Esophagus squamous epithelium (tissue), 5 donors: ENCODE measurements around the gene GP5. TPM values are rescaled to one million over a fixed set of nuclear protein-coding genes. Genes with fewer than 3 reads are reported as not detected.

Experiments used
- DNase-seq: peaks from one replicate; lab custom pipeline; 2025; lab: John Stamatoyannopoulos, UW
- H3K27ac ChIP-seq, 4 donors: fragments of 200-600 bp; sonication (generic); one replicate each; pipeline ENCODE4 v1.5.1; 2016 to 2019; ENCODE audit warnings: mild to moderate bottlenecking in 1 of 4
- H3K27me3 ChIP-seq, 4 donors: fragments of 200-600 bp; sonication (generic); 1 replicate in 3 of 4; 2 replicates in 1 of 4; pipeline versions ENCODE4 v1.5.1 to v1.6.0; 2017 to 2021; ENCODE audit warnings: antibody characterized with exemption in 1 of 4
- H3K36me3 ChIP-seq, 3 donors: fragments of 200-600 bp; sonication (generic); one replicate each; pipeline ENCODE4 v1.5.1; 2016 to 2019
- H3K4me1 ChIP-seq, 3 donors: fragments of 200-600 bp; sonication (generic); one replicate each; pipeline ENCODE4 v1.5.1; 2017 to 2019
- H3K4me3 ChIP-seq, 4 donors: fragments of 200-600 bp; sonication (generic); 1 replicate in 3 of 4; 2 replicates in 1 of 4; pipeline ENCODE4 v1.5.1; 2016 to 2019; ENCODE audit warnings: mild to moderate bottlenecking in 2 of 4, moderate library complexity in 1 of 4
- H3K9me3 ChIP-seq, 3 donors: fragments of 200-600 bp; sonication (generic); one replicate each; pipeline ENCODE4 v1.5.1; 2016 to 2019
- POLR2A ChIP-seq, 4 donors: fragments of 450-650 bp; IDR thresholded peaks; one replicate each; pipeline ENCODE4 v1.6.1; 2017; ENCODE audit warnings: antibody characterized with exemption in 4 of 4, mild to moderate bottlenecking in 4 of 4, moderate library complexity in 3 of 4
- WGBS, 2 donors: methylation state at CpG; one replicate each; pipeline ENCODE4 v1.1.5; 2018; 5-methylcytosine and 5-hydroxymethylcytosine counted together
- intact Hi-C: fragments of 100-400 bp; cut with DNase I; formaldehyde crosslinking; loops from one replicate; pipeline ENCODE4 v1.15.0; 2022
- total RNA-seq, 4 donors: library from RNA; depleted of rRNA; stranded (reverse); fragments of >200 nt; gene quantifications; one replicate each; pipeline ENCODE4 v1.1.0, GENCODE V29; 2016
- TF ChIP-seq, protein P1 (sequence below), 6 experiments: fragments of 450-650 bp in 4 of 6; fragments of 200-600 bp in 2 of 6; sonication (generic) in 2 of 6; IDR thresholded peaks; one replicate each; pipeline ENCODE4 v1.5.1; 2016 to 2019; ENCODE audit warnings: antibody characterized with exemption in 6 of 6, mild to moderate bottlenecking in 4 of 6, moderate library complexity in 4 of 6
- donor health status: DM: yes; HTN: yes; CAD: no.

Gene GP5
- total RNA-seq, 4 donors from 2014 or later: 0.38 TPM; not detected in 3

DNA sequence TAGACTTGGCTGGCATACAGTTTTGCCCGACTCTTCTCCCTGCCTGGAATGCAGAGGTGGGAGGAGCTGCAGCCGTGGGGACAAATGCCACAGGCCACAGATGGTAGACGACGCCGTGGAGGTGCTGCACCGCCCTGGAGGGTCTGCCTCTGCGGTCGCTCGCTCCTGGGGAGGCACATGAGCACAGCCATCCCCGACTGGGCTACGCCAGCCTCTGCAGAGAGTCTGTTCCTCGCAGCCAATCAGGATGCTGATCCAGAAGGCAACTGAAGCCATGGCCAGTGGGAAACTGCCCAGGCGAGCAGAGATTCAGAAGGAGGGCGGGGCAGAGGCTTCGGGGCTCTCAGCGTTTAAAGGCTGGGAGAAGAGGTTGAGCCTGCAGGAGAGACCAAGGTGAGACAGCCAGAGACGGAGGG is 17.6 kb downstream of the GP5 start:
- no peak overlapping the region for H3K4me3 ChIP-seq
- DNase-seq: no peak
- H3K9me3 ChIP-seq: no peaks in the 10 kb centered on the region
- peaks cover 0 to 76% (median 0%) of the 10 kb centered on the region in 4 donors for H3K27me3 ChIP-seq
- H3K36me3 ChIP-seq: no peaks in the 10 kb centered on the region
- TF ChIP-seq, protein P1, sequence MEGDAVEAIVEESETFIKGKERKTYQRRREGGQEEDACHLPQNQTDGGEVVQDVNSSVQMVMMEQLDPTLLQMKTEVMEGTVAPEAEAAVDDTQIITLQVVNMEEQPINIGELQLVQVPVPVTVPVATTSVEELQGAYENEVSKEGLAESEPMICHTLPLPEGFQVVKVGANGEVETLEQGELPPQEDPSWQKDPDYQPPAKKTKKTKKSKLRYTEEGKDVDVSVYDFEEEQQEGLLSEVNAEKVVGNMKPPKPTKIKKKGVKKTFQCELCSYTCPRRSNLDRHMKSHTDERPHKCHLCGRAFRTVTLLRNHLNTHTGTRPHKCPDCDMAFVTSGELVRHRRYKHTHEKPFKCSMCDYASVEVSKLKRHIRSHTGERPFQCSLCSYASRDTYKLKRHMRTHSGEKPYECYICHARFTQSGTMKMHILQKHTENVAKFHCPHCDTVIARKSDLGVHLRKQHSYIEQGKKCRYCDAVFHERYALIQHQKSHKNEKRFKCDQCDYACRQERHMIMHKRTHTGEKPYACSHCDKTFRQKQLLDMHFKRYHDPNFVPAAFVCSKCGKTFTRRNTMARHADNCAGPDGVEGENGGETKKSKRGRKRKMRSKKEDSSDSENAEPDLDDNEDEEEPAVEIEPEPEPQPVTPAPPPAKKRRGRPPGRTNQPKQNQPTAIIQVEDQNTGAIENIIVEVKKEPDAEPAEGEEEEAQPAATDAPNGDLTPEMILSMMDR (IDR thresholded peaks at IDR 0.05): no peak
- no peak for TF ChIP-seq POLR2A (IDR thresholded peaks at IDR 0.05)
- intact Hi-C loops: no loop called here
- 37 to 40% methylated on average over 9 to 17 of the region's 17 CpGs for WGBS, 2 donors
- no peaks in the 10 kb centered on the region for H3K4me1 ChIP-seq
- H3K27ac ChIP-seq: no peak overlapping the region

DNA sequence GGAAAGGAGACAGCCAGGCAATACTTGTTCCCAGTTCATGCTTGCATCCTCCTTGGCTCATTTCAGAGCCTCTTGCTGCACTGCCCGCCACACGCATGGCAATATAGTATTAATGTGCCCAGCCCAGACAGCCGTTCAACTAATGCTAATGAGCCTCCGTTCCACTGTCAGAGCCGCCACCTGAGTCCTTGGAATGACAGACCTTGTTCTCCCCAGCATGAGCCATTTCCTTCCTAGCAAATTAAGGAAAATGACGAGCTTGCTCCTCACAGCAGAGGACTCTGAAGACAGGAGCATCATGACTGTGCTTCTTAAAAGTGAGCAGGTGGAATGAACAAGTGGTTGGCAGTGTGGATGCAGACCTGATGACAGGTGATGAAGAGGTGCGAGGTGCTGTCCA is 18.7 kb downstream of the GP5 start:
- Histone ChIP-seq H3K4me1 (peaks cover 0 to 4% (median 0%) of the 10 kb centered on the region in 3 donors), H3K27ac (no peak overlapping the region), H3K4me3 (no peak overlapping the region), H3K27me3 (peaks cover 0 to 74% (median 0%) of the 10 kb centered on the region in 4 donors), H3K9me3 (no peaks in the 10 kb centered on the region), H3K36me3 (no peaks in the 10 kb centered on the region)
- TF ChIP-seq, protein P1 (IDR thresholded peaks at IDR 0.05): no peak
- no peak for TF ChIP-seq POLR2A (IDR thresholded peaks at IDR 0.05)
- intact Hi-C loops: no loop called here
- WGBS, 2 donors: 85 to 86% methylated on average over 7 of the region's 7 CpGs
- no peak for DNase-seq

DNA sequence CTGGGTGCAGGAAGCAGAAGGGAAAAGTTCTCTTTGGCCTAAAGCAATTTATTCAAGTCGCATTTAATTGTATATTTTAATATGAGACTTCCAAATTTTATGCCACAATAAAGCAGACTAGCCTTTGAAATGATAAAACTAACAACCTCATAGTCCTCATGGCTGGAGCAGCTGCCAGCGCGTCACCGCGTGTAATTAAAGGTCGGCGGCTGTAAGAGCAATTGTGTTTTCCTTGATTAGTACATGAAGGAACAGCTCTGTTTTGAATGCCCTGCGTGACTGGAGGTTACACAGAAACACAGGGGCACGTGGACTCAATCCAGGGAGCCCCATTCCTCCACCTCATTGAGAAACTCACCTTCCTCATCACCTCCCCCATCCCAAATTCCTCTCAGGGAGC is 19.4 kb downstream of the GP5 start:
- intact Hi-C loops: no loop called here
- H3K27me3 ChIP-seq: peaks cover 0 to 67% (median 0%) of the 10 kb centered on the region in 4 donors
- DNase-seq: no peak
- TF ChIP-seq, protein P1 (IDR thresholded peaks at IDR 0.05): no peak
- no peak for TF ChIP-seq POLR2A (IDR thresholded peaks at IDR 0.05)
- H3K4me3 ChIP-seq: no peak overlapping the region
- 65 to 73% methylated on average over 9 of the region's 9 CpGs for WGBS, 2 donors
- H3K27ac ChIP-seq: no peak overlapping the region
- no peaks in the 10 kb centered on the region for H3K36me3 ChIP-seq
- peaks cover 0 to 5% (median 0%) of the 10 kb centered on the region in 3 donors for H3K4me1 ChIP-seq
- no peaks in the 10 kb centered on the region for H3K9me3 ChIP-seq

DNA sequence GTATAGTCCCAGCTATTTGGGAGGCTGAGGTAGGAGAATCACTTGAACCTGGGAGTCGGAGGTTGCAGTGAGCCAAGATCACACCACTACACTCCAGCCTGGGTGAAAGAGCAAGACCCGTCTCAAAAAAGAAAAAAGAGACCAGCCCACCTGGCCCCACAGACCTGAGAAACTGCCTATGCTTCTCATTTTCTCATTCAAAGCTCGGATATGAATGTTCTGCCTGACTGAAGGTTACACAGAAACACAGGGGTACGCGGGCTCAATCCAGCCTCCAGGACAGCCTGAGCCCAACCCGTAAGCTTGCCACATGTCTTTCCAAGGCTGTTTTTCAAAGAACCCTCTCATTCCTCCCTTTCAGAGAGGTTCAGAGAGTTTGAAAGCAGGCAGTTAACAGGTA is 19.8 kb downstream of the GP5 start:
- H3K9me3 ChIP-seq: no peaks in the 10 kb centered on the region
- WGBS, 2 donors: 71 to 86% methylated on average over 4 to 6 of the region's 6 CpGs
- H3K4me3 ChIP-seq: no peak overlapping the region
- DNase-seq: no peak
- H3K27me3 ChIP-seq: peaks cover 0 to 63% (median 0%) of the 10 kb centered on the region in 4 donors
- no peak overlapping the region for H3K27ac ChIP-seq
- no peak for TF ChIP-seq POLR2A (IDR thresholded peaks at IDR 0.05)
- TF ChIP-seq, protein P1 (IDR thresholded peaks at IDR 0.05): no peak
- no peaks in the 10 kb centered on the region for H3K36me3 ChIP-seq
- intact Hi-C loops: no loop called here
- H3K4me1 ChIP-seq: peaks cover 0 to 5% (median 0%) of the 10 kb centered on the region in 3 donors

DNA sequence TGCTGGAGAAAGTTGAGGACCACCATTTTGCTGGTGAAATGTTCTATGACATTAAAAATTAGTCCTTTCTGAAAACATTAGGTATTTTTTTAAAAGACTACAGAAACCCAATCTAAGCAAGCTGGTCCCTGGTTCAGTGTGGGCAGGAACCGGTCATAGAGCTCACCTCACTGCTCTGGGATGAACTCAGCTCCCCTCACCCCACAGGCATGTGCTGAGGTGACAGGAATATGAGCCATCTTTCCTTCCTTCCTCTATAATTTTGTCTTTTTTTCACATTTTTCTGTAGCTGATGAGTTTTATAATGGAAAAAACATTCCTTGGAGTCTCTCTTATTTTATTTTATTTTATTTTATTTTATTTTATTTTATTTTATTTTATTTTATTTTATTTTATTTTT is 21.4 kb downstream of the GP5 start:
- intact Hi-C loops: no loop called here
- H3K4me1 ChIP-seq: peaks cover 0 to 5% (median 0%) of the 10 kb centered on the region in 3 donors
- H3K27me3 ChIP-seq: peaks cover 0 to 56% (median 0%) of the 10 kb centered on the region in 4 donors
- no peak overlapping the region for H3K27ac ChIP-seq
- no peaks in the 10 kb centered on the region for H3K36me3 ChIP-seq
- H3K9me3 ChIP-seq: no peaks in the 10 kb centered on the region
- no peak for DNase-seq
- no peak overlapping the region for H3K4me3 ChIP-seq
- TF ChIP-seq, protein P1 (IDR thresholded peaks at IDR 0.05): no peak
- no peak for TF ChIP-seq POLR2A (IDR thresholded peaks at IDR 0.05)
- WGBS, 2 donors: 73 to 94% methylated on average over 1 of the region's 1 CpG
